Heart right ventricle (tissue), 16 donors: ENCODE results near the gene NOTUM. TPM values are rescaled to one million over a fixed set of nuclear protein-coding genes. Genes with fewer than 3 reads are reported as not detected.

Source experiments
- ATAC-seq, 8 donors: fragments of 200-7000 bp; cut with Tn5 transposase; one replicate each; pipeline ENCODE4 v1.9.1; 2020; ENCODE audit warnings: mild to moderate bottlenecking in 8 of 8, moderate library complexity in 8 of 8, moderate number of reproducible peaks in 1 of 8
- DNase-seq, 2 donors: peaks; one replicate each; pipeline ENCODE4 v3.0.0-alpha.2; 2020
- H3K27ac ChIP-seq, 10 donors: fragments of 200-600 bp; sonication (generic) in 2 of 10; one replicate each; pipeline versions ENCODE4 v1.5.0 to v1.8.0; 2020 to 2022; ENCODE audit warnings: mild to moderate bottlenecking in 3 of 10
- H3K27me3 ChIP-seq, 7 donors: fragments of 200-600 bp; one replicate each; pipeline ENCODE4 v1.8.0; 2021 to 2022; ENCODE audit warnings: mild to moderate bottlenecking in 2 of 7
- H3K36me3 ChIP-seq, 9 donors: fragments of 200-600 bp; sonication (generic) in 1 of 9; one replicate each; pipeline versions ENCODE4 v1.5.0 to v1.8.0; 2020 to 2022; ENCODE audit warnings: mild to moderate bottlenecking in 2 of 9
- H3K4me1 ChIP-seq, 9 donors: fragments of 200-600 bp; sonication (generic) in 1 of 9; one replicate each; pipeline versions ENCODE4 v1.5.0 to v1.8.0; 2020 to 2022; ENCODE audit warnings: mild to moderate bottlenecking in 4 of 9
- H3K4me3 ChIP-seq, 10 donors: fragments of 200-600 bp; sonication (generic) in 2 of 10; one replicate each; pipeline versions ENCODE4 v1.5.0 to v1.8.0; 2020 to 2022; ENCODE audit warnings: mild to moderate bottlenecking in 7 of 10, moderate library complexity in 2 of 10
- H3K9me3 ChIP-seq, 11 donors: fragments of 200-600 bp in 10 of 11; sonication (generic) in 2 of 11; one replicate each; pipeline versions ENCODE4 v1.5.0 to v1.8.0; 2013 to 2022; ENCODE audit warnings: mild to moderate bottlenecking in 2 of 11, control low read depth in 1 of 11, moderate library complexity in 1 of 11
- WGBS, 2 donors: extraction: QIAGEN DNeasy Blood & Tissue Kit; methylation state at CpG; one replicate each; pipeline ENCODE4 v1.1.7; 2013; ENCODE audit warnings: inconsistent platforms in 1 of 2; 5-methylcytosine and 5-hydroxymethylcytosine counted together
- intact Hi-C, 10 donors: fragments of 100-400 bp; cut with DNase I; formaldehyde crosslinking; loops; one replicate each; pipeline versions ENCODE4 v1.11.1 to v1.14.2; 2022
- polyA plus RNA-seq, 2 donors: library from polyadenylated mRNA; stranded (reverse); fragments of 200-250 nt; gene quantifications; one replicate each; pipeline ENCODE4 v1.2.3, GENCODE V29; 2013
- total RNA-seq, 10 donors: library from RNA; stranded (reverse); fragmentation: NEBNext Ultra II Directional in 3 of 10; extraction: Animal tissue kit (Norgen Biotek cat#: 25700) in 3 of 10; gene quantifications; one replicate each; pipeline versions ENCODE4 v1.2.1 to v1.2.4, GENCODE V29; 2021 to 2023
- TF ChIP-seq, protein P1 (sequence below), 9 donors: fragments of 200-600 bp; sonication (generic) in 2 of 9; IDR thresholded peaks; one replicate each; pipeline versions ENCODE4 v1.5.0 to v1.8.0; 2021 to 2022; ENCODE audit warnings: antibody characterized with exemption in 9 of 9, mild to moderate bottlenecking in 5 of 9, moderate library complexity in 1 of 9
- donor health status: Arrhythmogenic right ventricular cardiomyopathy.
- donor health status: ischemic (EF 13 %, LVEDD 7.1; RV severe dilation, severe dysfunction).
- donor health status: healthy with polysubstance abuse.
- donor health status: DM: no; HTN: yes; CAD: no.
- donor health status: DM: no; HTN: no; CAD: no.
- donor health status: ischemic (EF 25% LVEDD 6.9; RV normal size, moderate dysfunction).
- donor health status: ischemic (EF 25% LVEDD 5.7; RV mildly dilated, moderate dysfunction).
- donor health status: healthy.
- donor health status: DM: yes; HTN: yes; CAD: no.
- donor health status: Ischemic cardiomyopathy.
- donor health status: ischemic (EF 35%, LVEDD 5.7; RV mildly dilated, moderate dysfunction).
- donor health status: nonischemic (EF 11% LVEDD 7.7; RV severe dilation, severe dysfunction).
- donor health status: DM: yes; HTN: yes; CAD: no.
- donor health status: PGD.
- donor health status: ischemic (EF 29% LVEDD 5.4; RV normal size, mild dysfunction).
- donor health status: nonischemic (EF 23%, LVEDD 6.1; RV moderate dilation, normal function).

The NOTUM gene
- total and polyA plus RNA-seq, 12 donors, result 0.22 to 1.5 (median 0.65) TPM; not detected in 5

GRCh38 chr17:81962499-81963441, 1.8 kb upstream of the NOTUM start:
- DNase-seq (no peak), ATAC-seq (no peak)
- no peak overlapping the region for H3K4me3 ChIP-seq
- H3K27me3 ChIP-seq, result peaks cover 33 to 91% (median 74%) of the 10 kb centered on the region in 7 donors
- no peaks in the 10 kb centered on the region for H3K9me3 ChIP-seq
- intact Hi-C loops, result loop anchor here in 3 of 10 donors (5.0 to 10.0 kb wide), 3 partner anchors 55 to 195 kb away; no protein-coding TSS in a partner anchor
- H3K4me1 ChIP-seq, result peaks cover 8 to 39% (median 26%) of the 10 kb centered on the region in 9 donors
- no peaks in the 10 kb centered on the region for H3K36me3 ChIP-seq
- WGBS, 2 donors, result 53 to 58% methylated on average over 37 of the region's 37 CpGs
- TF ChIP-seq, protein P1, sequence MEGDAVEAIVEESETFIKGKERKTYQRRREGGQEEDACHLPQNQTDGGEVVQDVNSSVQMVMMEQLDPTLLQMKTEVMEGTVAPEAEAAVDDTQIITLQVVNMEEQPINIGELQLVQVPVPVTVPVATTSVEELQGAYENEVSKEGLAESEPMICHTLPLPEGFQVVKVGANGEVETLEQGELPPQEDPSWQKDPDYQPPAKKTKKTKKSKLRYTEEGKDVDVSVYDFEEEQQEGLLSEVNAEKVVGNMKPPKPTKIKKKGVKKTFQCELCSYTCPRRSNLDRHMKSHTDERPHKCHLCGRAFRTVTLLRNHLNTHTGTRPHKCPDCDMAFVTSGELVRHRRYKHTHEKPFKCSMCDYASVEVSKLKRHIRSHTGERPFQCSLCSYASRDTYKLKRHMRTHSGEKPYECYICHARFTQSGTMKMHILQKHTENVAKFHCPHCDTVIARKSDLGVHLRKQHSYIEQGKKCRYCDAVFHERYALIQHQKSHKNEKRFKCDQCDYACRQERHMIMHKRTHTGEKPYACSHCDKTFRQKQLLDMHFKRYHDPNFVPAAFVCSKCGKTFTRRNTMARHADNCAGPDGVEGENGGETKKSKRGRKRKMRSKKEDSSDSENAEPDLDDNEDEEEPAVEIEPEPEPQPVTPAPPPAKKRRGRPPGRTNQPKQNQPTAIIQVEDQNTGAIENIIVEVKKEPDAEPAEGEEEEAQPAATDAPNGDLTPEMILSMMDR (IDR thresholded peaks at IDR 0.05), result no peak
- H3K27ac ChIP-seq, result no peak overlapping the region

- Histone ChIP-seq H3K4me1 (peaks cover 0 to 29% (median 16%) of the 10 kb centered on the region in 9 donors), H3K36me3 (no peaks in the 10 kb centered on the region), H3K9me3 (no peaks in the 10 kb centered on the region), H3K4me3 (no peak overlapping the region), H3K27ac (no peak overlapping the region), H3K27me3 (peaks cover 33 to 91% (median 75%) of the 10 kb centered on the region in 7 donors)
- intact Hi-C loops, result loop anchor here in 6 of 10 donors (2.0 to 10.0 kb wide), 4 partner anchors 55 to 195 kb away; no protein-coding TSS in a partner anchor
- ATAC-seq, result no peak
- DNase-seq, result no peak
- WGBS, 2 donors, result 8 to 11% methylated on average over 63 to 81 of the region's 82 CpGs
- TF ChIP-seq, protein P1 (IDR thresholded peaks at IDR 0.05), result no peak
Observed at GRCh38 chr17:81961521-81962498, 823 bp upstream of the NOTUM start.

DNA sequence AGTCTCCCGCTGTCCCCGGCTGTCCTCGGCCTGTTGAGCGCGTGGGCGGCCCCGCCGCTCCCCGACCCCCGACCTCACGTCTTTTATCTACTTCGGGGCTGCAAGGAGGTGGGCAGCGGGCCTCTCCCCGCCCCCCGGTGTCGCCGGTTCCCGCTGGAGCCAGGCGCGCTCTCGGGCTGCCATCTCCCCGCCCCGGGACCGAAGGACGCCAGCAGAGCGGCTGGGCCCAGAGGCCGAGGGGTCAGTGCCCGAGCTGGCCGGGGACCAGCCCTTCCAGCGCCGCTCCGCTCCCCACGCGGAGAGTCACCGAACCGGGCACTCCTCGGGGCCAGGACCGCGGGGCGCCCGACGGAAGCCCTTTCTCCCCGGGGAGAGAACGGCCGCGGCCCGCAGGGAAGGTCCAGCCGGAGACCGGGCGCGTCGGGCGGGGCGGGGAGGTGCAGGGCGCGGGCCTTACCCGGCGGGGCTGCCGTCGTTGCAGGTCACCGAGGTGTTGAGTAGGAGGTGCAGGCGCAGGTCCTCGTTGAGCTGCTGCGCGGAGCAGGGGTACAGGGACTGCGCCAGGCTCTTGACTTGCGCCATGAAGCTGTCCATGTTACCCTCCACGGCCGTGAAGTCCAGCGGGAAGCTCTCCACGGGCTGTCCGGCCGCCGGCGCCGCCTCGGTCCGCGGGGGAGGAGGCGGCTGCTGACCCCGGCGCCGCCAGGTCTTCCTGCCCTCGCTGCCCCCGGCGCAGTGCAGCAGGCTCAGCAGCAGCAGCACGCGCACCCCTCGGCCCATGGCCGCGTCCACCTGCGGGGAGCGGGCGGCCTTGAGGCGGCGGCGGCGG, 643 bp downstream of the NOTUM start:
- no peak for DNase-seq
- H3K9me3 ChIP-seq, result no peaks in the 10 kb centered on the region
- peaks cover 0 to 24% (median 13%) of the 10 kb centered on the region in 9 donors for H3K4me1 ChIP-seq
- peak overlapping the region; percentile 25 to 53 (median 40) for H3K4me3 ChIP-seq
- intact Hi-C loops, result loop anchor here in 6 of 10 donors (2.0 to 10.0 kb wide), 4 partner anchors 57 to 197 kb away; no protein-coding TSS in a partner anchor
- peaks cover 33 to 86% (median 67%) of the 10 kb centered on the region in 7 donors for H3K27me3 ChIP-seq
- peak in 1 of 8 donors; percentile 26 for ATAC-seq
- H3K27ac ChIP-seq, result no peak overlapping the region
- H3K36me3 ChIP-seq, result no peaks in the 10 kb centered on the region
- 3% methylated on average over 94 to 97 of the region's 98 CpGs for WGBS, 2 donors
- TF ChIP-seq, protein P1 (IDR thresholded peaks at IDR 0.05), result no peak
